Stimulated activated CD8-positive, alpha-beta memory T cell treated with anti-CD3 and anti-CD28 coated beads, Interleukin-7, amount 100 ng/mL, for 4 hours (primary cell): ENCODE data around the gene GZMH.
"Not testable (repeated sequence)": the region's sequence is repeated elsewhere in the genome, so short reads cannot be mapped to it uniquely, and the experiment has no call there.

Source experiments
- DNase-seq, 2 donors: peaks; one replicate each; pipeline ENCODE4 v3.0.0-alpha.2; 2020; ENCODE audit warnings: low read depth in 2 of 2

The GZMH gene

DNA sequence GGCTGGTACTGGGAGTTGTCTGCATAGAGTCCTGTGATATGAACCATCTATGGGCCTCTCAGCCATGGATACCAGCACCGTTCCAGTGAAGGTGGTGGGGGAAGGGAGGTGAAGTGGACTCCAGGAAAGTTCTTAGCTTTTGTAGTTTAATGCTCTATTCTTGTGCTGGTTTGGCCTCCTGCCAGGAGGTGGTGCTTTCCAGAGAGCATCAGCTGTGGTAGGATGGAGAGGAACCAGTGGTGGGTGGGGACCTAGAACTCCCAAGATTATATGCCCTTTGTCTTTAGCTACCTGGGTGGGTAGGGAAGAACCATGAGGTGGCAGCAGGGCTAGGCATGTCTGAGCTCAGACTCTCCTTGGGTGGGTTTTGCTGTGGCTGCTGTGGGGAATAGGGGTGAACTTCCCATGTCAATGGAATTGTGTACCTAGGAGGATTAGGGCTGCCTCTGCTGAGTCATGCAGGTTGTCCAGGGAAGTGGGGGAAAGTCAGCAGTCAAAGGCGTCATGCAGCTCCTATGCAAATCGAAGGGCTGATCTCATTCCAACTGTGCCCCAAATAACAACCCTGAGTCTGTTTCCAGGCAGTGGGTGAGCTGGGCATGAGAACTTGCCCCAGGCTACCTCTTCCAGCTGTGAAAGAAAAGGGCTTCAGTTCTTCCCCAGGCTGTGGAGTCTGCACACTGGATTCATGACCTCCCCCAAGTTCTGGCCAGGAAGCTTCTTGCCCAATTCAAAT is 14.2 kb downstream of the GZMH start:
- no peak for DNase-seq

GRCh38 chr14:24591004-24591403 is 18.5 kb downstream of the GZMH start:
- not testable (repeated sequence) for DNase-seq

DNA sequence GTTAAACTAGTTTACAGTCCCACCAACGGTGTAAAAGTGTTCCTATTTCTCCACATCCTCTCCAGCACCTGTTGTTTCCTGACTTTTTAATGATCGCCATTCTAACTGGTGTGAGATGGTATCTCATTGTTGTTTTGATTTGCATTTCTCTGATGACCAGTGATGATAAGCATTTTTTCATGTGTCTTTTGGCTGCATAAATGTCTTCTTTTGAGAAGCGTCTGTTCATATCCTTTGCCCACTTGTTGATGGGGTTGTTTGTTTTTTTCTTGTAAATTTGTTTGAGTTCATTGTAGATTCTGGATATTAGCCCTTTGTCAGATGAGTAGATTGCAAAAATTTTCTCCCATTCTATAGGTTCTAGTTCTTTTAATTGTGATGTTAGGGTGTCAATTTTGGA is 25.1 kb downstream of the GZMH start:
- DNase-seq = not testable (repeated sequence)

- DNase-seq = no peak
These were observed 30.9 kb downstream of the GZMH start for GRCh38 chr14:24578558-24578957.

DNA sequence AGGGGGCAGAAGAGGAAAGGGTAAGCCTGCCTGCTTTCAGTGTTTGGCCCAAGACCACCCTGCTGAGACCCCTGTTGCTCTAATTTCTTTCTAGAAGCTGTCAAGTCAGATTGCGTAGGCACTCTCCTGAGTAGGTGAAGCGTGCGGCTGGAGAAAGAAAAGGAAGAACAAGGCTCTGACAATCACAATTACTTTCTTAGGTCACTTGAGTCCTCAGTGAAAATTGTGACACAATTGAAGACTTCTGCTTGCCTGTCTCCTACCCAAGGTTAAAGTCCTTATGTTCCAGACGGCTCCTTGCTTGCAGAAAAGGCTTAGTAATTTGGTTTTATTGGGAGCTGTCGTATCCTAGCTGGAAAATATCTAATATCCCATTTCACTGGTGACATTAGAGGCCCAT is 32.7 kb downstream of the GZMH start:
- no peak for DNase-seq

- no peak for DNase-seq
These were observed 33.3 kb downstream of the GZMH start, which contains the start of gene CTSG for GRCh38 chr14:24576182-24576581. Gene CTSG (minus strand): TSS chr14:24576250. CDS start chr14:24576223, 27 bp downstream.

- no peak for DNase-seq
These were observed 35.2 kb downstream of the GZMH start for GRCh38 chr14:24574206-24574774.

DNA sequence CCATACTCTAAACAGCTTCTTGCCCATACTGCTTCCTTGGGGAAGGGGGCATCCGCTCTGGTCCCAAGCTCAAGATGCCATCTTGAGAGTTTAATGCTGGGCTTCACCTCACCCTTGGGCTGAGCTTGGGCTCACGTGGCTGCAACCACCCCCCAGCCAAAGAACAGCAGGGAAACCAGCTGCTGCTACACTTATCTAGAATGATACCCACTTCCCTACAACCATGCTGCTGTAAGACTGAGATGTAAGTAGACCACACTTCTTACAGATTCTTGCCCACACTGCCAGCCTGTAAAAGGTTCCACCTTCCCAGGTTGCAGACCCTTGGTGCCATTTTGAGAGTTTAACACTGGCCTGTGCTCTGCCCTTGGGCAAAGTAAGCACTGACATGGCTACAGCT is 43.2 kb downstream of the GZMH start:
- no peak for DNase-seq

DNA sequence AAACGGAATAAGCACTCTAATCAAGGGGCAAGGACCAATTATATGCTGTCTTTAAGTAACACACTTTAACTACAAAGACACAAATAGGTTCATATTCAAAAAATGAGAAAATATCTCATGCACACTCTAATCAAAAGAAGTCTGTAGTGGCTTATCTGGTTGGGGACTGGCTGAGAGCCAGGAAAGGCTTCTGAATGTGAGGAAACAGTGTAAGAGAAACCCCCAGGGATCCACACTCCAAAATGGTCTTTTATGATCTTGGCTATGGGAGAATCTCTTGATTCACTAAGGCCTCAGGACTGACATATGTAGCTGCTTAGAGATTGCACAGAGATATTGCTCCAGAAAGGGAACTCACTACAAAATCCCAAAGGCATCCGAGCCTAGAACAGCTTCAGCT is 43.7 kb downstream of the GZMH start:
- no peak for DNase-seq

GRCh38 chr14:24563505-24563904 is 46.0 kb downstream of the GZMH start:
- no peak for DNase-seq

DNA sequence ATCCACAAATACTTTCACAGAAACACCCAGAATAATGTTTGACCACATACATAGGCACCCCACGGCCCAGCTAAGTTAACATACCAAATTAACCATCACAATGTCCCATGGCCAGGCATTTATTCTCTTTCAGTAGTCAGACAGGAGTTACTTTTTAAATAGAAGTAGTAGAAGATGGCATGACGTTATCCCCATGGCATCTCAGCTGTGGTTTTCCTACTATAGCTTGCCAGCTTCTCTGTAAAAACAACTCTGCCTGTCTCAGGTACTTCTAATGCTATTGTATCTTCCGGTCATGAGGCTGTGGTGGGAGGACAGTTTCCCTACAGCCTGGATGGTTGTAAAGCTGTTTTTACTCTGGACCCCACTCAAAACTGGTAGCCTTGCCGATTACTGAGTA is 52.7 kb downstream of the GZMH start:
- no peak for DNase-seq
